DLD1 (cell line): ENCODE data around the gene ANXA4.
"Not testable (repeated sequence)": the region's sequence is repeated elsewhere in the genome, so short reads cannot be mapped to it uniquely, and the experiment has no call there.

Experiments
- in situ Hi-C: cut with HindIII; loops from 2 replicates; pipeline ENCODE4 v1.10.0; 2017; ENCODE audit warnings: low sequenced_read_pairs

The ANXA4 gene

GRCh38 chr2:69801745-69802290 is 59.9 kb downstream of the ANXA4 start:
- in situ Hi-C loops = no loop called here

DNA sequence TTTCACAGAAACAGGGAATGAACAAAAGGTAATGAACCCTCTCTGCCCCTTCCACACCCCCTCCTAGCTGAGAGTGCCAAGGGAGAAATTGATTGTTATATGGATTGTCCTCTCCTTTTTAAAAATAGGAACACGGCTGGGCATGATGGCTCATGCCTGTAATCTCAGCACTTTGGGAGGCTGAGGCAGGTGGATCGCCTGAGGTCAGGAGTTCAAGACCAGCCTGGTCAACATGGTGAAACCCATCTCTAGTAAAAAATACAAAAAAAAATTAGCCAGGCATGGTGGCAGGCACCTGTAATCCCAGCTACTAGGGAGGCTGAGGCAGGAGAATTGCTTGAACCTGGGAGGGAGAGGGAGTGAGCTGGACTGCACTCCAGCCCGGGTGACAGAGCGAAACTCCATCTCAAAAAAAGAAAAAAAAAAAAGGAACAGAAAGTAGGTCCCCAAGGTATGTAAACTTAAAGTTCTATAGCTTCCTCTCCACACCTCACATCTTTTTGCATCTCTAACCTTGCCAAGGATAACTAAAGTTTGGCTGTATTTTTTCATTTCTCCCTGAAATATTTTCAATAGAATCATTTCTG is 60.9 kb downstream of the ANXA4 start:
- in situ Hi-C loops = not testable (repeated sequence)

GRCh38 chr2:69804416-69804815 is 62.5 kb downstream of the ANXA4 start:
- in situ Hi-C loops = no loop called here

DNA sequence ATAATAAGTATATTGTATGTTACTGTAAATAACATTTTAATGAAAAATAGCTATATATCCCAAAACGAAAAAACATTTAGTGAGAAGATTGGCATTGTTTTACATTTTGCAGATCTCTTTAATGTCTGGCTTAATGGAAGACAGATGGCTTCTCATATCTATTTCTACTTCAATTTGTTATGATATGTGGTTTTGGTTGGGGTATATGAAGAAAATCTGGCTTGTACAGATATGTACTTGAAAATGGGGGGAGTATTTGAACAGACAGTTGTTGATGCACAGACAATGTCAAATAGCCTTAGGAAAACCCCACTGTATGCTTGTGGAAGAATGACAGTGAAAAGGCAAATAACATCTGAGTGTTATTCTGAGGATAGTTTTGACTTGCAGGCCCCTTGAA is 64.0 kb downstream of the ANXA4 start:
- in situ Hi-C loops = no loop called here

DNA sequence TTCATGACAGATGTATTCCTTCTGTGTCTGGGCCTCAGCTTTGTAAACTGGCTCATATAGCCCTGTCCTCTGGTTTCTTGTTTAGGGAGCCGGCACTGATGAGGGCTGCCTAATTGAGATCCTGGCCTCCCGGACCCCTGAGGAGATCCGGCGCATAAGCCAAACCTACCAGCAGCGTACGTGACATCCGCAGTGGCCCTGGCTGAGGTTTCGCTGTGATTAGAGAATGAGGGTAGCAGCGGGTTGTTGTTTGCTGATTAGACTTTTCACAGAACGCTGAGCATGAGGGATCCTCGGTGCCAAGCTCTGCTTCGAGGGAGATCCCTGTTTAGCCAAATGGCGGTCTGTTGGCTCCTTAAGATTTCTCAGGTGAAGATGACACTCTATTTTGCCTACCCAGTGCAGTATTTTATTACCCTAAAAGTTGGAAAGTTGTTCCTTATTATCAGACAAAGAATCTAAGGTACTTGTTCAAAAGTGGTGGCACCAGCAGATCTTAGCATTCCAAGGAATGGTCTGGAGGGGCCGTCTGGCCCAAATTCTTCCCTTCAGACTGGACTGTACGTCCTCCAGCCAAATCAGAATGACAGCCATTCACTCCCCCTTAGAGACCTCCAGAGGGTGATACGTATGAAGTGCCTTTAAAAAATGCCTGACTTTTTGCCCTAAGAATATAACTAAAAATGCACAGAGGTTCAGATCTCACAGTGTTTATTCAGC is 66.0 kb downstream of the ANXA4 start:
- in situ Hi-C loops = no loop called here

DNA sequence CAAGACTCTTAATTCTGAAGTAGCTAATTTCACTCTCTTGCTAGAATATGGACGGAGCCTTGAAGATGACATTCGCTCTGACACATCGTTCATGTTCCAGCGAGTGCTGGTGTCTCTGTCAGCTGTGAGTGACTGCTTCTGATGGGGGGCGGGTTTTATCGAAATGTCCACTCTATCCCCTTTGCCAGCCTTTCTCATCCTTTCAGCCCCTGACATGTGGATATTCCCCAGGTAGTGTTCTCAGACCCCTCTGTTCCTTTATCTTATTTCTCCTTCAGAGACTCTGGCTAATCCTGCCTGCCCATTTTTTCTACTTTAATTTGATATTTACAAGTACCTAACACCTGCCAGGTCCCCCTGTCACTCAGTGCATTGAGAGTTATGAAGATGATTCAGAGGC is 68.6 kb downstream of the ANXA4 start:
- in situ Hi-C loops = no loop called here

DNA sequence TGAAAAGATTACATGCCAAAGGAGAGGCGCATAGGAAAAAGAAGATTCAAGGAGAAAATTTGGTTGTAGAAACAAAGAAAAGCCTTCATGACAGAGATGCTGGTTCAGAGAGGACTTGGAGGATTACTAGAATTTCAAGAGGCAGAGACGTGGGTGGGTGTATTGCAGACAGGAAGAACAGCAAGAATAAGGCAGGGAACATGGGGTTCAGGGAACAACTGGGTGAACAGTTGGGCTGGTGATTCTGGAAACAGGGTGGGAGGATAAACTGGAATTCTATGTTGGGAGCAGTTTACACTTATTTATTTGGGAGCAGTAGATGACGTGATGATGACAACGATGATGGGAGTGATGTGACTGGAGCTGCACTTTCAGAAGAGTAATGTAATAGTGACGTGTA is 69.1 kb downstream of the ANXA4 start:
- in situ Hi-C loops = no loop called here

- in situ Hi-C loops = no loop called here
Measured at GRCh38 chr2:69811591-69811990, 69.7 kb downstream of the ANXA4 start.

- in situ Hi-C loops = no loop called here
Measured at GRCh38 chr2:69815717-69816116, 73.8 kb downstream of the ANXA4 start.

- in situ Hi-C loops = no loop called here
Measured at GRCh38 chr2:69816923-69817542, 75.1 kb downstream of the ANXA4 start.

DNA sequence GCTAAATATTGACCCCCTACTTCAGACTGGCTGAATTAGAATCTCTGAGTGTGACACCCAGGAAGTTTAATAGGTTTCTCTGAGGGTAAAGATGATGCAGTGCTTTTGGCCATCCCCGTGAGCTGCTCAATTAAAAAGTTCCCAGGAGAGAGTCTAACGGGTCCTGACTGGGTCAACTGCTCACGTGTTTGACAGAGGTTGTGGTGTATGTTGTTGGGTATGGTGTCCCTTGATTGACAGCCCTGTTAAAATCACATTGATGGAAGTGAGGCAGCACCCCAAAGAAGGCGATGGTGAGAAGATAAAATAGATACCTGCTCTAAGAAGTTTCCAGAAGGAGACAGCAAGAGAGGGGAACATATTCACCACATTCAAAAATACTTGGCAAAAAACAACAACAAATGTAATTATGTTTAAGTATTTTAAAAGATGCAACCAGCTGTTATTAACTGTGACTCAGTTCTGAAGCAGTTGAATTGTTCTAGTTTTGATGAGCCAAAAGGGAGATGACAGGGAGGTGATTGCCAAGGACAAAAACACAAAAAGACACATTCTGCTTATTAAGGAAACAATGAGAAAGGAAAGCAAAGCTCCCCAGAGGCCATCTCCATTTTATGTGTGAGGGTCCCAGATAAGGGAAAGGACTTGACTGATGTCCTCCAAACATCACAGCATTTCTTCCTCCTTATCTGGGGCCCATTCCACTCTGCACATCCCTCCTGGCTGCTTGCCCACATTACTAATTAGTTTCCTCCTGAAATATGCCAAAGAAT is 76.0 kb downstream of the ANXA4 start:
- in situ Hi-C loops = no loop called here

GRCh38 chr2:69827796-69828540 is 86.0 kb downstream of the ANXA4 start:
- in situ Hi-C loops = loop anchor here (25.0 kb wide), 1 partner anchor 291 kb away; no protein-coding TSS in a partner anchor

DNA sequence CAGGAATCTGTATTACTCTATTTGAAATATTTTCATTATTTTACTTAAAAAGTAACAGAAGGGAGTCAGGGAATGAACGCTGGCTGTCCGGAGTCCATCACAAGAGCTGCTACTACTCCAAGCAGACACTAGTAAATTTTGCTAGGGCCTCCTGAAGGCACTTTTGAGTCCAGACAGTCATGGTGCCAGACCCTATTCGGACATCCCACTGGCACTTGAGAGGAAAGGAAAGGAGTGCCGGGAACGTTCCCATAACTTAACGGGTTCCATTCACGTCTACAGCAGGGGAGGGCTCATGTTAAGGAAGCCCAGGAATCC is 87.0 kb downstream of the ANXA4 start:
- in situ Hi-C loops = loop anchor here (25.0 kb wide), 1 partner anchor 292 kb away; no protein-coding TSS in a partner anchor

- in situ Hi-C loops = loop anchor here (25.0 kb wide), 1 partner anchor 292 kb away; no protein-coding TSS in a partner anchor
Measured at GRCh38 chr2:69829256-69830044, 87.5 kb downstream of the ANXA4 start, which contains the start of gene GMCL1. Gene GMCL1 (plus strand): TSS chr2:69829660. CDS start chr2:69829893, 233 bp downstream.

DNA sequence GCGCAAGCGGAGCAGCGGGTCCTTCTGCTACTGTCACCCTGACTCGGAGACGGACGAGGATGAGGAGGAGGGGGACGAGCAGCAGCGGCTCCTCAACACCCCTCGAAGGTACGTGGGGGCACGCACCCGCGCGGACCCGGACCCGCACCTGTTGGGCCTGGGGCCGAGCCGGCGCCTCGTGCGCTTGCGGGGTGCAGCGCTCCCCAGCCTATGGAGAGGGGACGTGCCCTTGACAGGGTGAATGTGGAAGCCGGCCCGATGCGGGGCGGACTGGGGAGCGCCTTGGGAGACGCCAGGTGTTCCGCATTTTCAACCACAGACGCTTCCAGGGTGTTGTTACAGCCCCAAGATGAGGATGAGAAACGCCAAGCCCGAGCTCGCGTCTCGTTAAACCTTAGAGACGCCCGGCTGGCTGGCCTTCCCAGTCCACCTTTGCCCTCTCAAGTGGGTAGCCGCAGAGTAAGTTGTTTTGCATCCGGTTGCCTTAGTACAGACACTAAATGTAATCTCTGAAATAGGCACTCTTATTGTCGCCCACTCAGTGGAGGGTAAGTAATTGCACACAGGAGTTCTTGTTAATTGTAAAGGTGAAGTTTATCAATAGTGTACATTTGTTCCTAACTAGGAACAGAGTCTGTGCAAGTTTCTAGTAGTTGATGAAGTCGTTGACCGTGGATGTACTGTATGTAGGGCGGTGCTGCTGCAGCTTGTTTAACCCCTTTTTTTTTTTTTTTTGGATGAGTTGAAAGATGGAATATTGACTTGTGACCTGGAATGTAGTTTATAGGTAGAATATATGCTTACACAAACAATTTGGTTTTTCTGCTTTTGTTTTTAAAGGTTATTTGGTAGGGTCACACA is 88.3 kb downstream of the ANXA4 start:
- in situ Hi-C loops = loop anchor here (25.0 kb wide), 1 partner anchor 293 kb away; no protein-coding TSS in a partner anchor

GRCh38 chr2:69830906-69831241 is 88.9 kb downstream of the ANXA4 start:
- in situ Hi-C loops = loop anchor here (25.0 kb wide), 1 partner anchor 294 kb away; no protein-coding TSS in a partner anchor

DNA sequence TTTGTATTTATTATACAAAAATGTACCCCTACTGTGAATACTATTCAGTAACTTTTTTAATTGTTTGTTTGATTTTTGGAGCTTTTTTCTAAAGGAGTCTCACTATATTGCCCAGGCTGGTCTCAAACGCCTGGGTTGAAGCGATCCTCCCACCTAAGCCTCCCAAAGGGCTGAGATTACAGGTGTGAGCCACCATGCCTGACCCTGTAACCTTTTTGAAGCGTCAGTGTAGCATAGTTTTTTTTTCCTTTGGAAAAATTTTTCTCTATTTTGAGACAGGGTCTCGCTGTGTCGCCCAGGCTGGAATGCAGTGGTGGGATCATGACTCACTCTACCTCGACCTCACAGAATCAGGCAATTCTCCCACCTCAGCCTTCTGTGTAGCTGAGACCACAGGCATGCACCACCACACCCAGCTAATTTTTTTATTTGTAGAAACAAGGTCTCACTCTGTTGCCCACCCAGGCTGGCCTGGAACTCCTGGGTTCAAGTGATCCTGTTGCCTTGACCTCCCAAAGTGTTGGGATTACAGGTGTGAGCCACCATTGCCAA is 89.5 kb downstream of the ANXA4 start:
- in situ Hi-C loops = loop anchor here (25.0 kb wide), 1 partner anchor 294 kb away; no protein-coding TSS in a partner anchor

DNA sequence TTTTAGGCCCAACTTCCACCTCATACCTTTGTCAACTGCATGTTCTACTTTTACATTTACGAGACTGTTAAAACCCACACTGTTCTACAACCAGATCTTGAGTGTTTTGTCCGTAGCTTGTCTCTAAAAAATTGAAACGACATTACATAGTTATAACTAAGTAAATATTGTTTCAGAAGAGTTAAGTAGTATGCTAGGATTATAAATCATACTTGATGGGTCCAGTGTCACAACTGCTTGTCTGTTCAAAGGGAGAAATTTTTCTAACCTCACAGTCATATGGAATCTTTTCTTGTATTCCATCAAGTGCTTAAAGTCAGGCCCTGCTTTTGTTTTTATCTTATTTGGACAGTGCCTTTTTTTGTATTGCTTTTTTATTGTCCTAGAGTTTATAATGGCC is 91.8 kb downstream of the ANXA4 start:
- in situ Hi-C loops = loop anchor here (25.0 kb wide), 1 partner anchor 296 kb away; no protein-coding TSS in a partner anchor
